ENCODE data around the gene CBFA2T3. TPM values are rescaled to one million over a fixed set of nuclear protein-coding genes. Genes with fewer than 3 reads are reported as not detected.

Gene CBFA2T3
- total and polyA plus RNA-seq, 2 of the 13 experiments (the other 11 are each of a cell fraction or from before 2014, with no cell fraction given), result 0.05 TPM; not detected in 1

- TF ChIP-seq TRIM24 (CRISPR knock-in tag; IDR thresholded peaks at IDR 0.05), result no peak
- peak; percentile 46; the same call in 1 of the 2 replicates for TF ChIP-seq CREB1 (IDR thresholded peaks at IDR 0.05)
- TF ChIP-seq CREB1 (CRISPR knock-in tag; IDR thresholded peaks at IDR 0.05), result no peak
- TF ChIP-seq MXI1 (IDR thresholded peaks at IDR 0.05; ENCODE audit: borderline replicate concordance, low read depth, low read length), result no peak
- TF ChIP-seq KDM2A (CRISPR knock-in tag; IDR thresholded peaks at IDR 0.05; ENCODE audit: borderline replicate concordance, low read depth), result 0 out of 2 replicates have a peak, but pooled peaks have one; percentile 3
- TF ChIP-seq ZNF276 (CRISPR knock-in tag; IDR thresholded peaks at IDR 0.05; ENCODE audit: low read depth), result no peak
- no peak for TF ChIP-seq ZNF564 (CRISPR knock-in tag; IDR thresholded peaks at IDR 0.05)
- no peak for TF ChIP-seq POLR2AphosphoS5 (IDR thresholded peaks at IDR 0.05; ENCODE audit: low read depth, low read length)
- TF ChIP-seq AGO1 (IDR thresholded peaks at IDR 0.05; ENCODE audit: low read depth, low read length, poor library complexity, severe bottlenecking), result peak; percentile 65
- no peak for TF ChIP-seq ZNF430 (CRISPR knock-in tag; IDR thresholded peaks at IDR 0.05)
- no peak for TF ChIP-seq ZNF337 (CRISPR knock-in tag; IDR thresholded peaks at IDR 0.05; ENCODE audit: borderline replicate concordance, low read depth)
- TF ChIP-seq HMG20B (CRISPR knock-in tag; conservative IDR thresholded peaks at IDR 0.05), result no peak
- TF ChIP-seq HNF4A (CRISPR knock-in tag; IDR thresholded peaks at IDR 0.05), result no peak
- no peak for TF ChIP-seq ATRX (CRISPR knock-in tag; IDR thresholded peaks at IDR 0.05; ENCODE audit: borderline replicate concordance)
- TF ChIP-seq ZNF768 (CRISPR knock-in tag; IDR thresholded peaks at IDR 0.05), result peak; percentile 95
- peak; percentile 90 for TF ChIP-seq AGO2 (optimal IDR thresholded peaks at IDR 0.05; ENCODE audit: low read depth, low read length)
- no peak for TF ChIP-seq THAP7 (CRISPR knock-in tag; IDR thresholded peaks at IDR 0.05)
- TF ChIP-seq EHMT2 (IDR thresholded peaks at IDR 0.05; ENCODE audit: borderline replicate concordance, low read depth, low read length), result no peak
- no peak for TF ChIP-seq RNF2 (conservative IDR thresholded peaks at IDR 0.05; ENCODE audit: low read depth)
- H3K4me1 ChIP-seq (ENCODE audit: insufficient read depth, low read length), result no peaks in the 10 kb centered on the region
- WGBS (ENCODE audit: low lambda C conversion rate), result 24% methylated on average over 7 of the region's 18 CpGs
- no peak overlapping the region for H3K27ac ChIP-seq (ENCODE audit: extremely low read length, insufficient read depth, low read length)
- H4K20me1 ChIP-seq (ENCODE audit: insufficient read depth, low read length), result no peaks in the 10 kb centered on the region
- no peaks in the 10 kb centered on the region for H3K79me2 ChIP-seq (ENCODE audit: insufficient read depth, low read length)
- peaks cover 15 to 46% of the 10 kb centered on the region in 2 experiments; a peak in 4 of 5 replicates for H3K27me3 ChIP-seq (ENCODE audit: control insufficient read depth in 1 of 2, insufficient read depth in 2 of 2, low read length in 2 of 2)
- no peak overlapping the region for H3K4me2 ChIP-seq (ENCODE audit: low read depth, low read length)
- no peak overlapping the region for H2AFZ ChIP-seq (ENCODE audit: low read length)
- FAIRE-seq (no peak), DNase-seq (ENCODE audit: low spot score) (no peak), ATAC-seq (peak; percentile 4; the same call in 2 of the 3 replicates)
- H3K9me3 ChIP-seq (ENCODE audit: low read length), result no peaks in the 10 kb centered on the region
- in situ Hi-C loops (cut with HindIII; ENCODE audit: extremely low pct_ligation_motif_present, low pct_unique_long_range_greater_than_20kb), result no loop called here
- intact Hi-C loops (cut with micrococcal nuclease; ENCODE audit: unreplicated experiment), result no loop called here
- H3K36me3 ChIP-seq (replicated peaks in 1 of 2; ENCODE audit: control insufficient read depth in 1 of 2, insufficient read depth in 2 of 2, low read length in 2 of 2), result peaks cover 8 to 16% of the 10 kb centered on the region in 2 experiments; a peak in 4 of 5 replicates
- CTCF ChIA-PET (ENCODE audit: low intra/inter-chr PET ratio, low total read pairs), result no interaction called here
- POLR2A ChIA-PET, result no interaction called here
- no peak overlapping the region for H3K9ac ChIP-seq (ENCODE audit: insufficient read depth, low read depth, low read length)
- no peak overlapping the region for H3K4me3 ChIP-seq (replicated peaks in 1 of 3; ENCODE audit: insufficient read depth in 1 of 3, low read depth in 2 of 3, low read length in 3 of 3)
- no TSS peak for BruUV-seq (replicated peaks)
Observed at GRCh38 chr16:88864521-88864920, 112.5 kb downstream of the CBFA2T3 start.

Data from HepG2 (cell line).